Neutrophil (primary cell): ENCODE data around the gene REL.
"Not testable (repeated sequence)": the region's sequence is repeated elsewhere in the genome, so short reads cannot be mapped to it uniquely, and the experiment has no call there.

ENCODE experiments used
- H3K27ac ChIP-seq: fragments of 200-600 bp; sonication (generic); 2 replicates; pipeline ENCODE4 v1.5.1; 2016; ENCODE audit warnings: mild to moderate bottlenecking, moderate library complexity
- H3K27me3 ChIP-seq: fragments of 200-600 bp; sonication (generic); 2 replicates; pipeline ENCODE4 v1.6.0; 2016; ENCODE audit warnings: mild to moderate bottlenecking
- H3K36me3 ChIP-seq: fragments of 200-600 bp; sonication (generic); 2 replicates; pipeline ENCODE4 v1.5.1; 2017
- H3K4me1 ChIP-seq, 2 experiments: fragments of 200-600 bp in 1 of 2; sonication (generic) in 1 of 2; 1 replicate in 1 of 2; 2 replicates in 1 of 2; pipeline versions ENCODE4 v1.5.1 to v1.6.1; 2013 to 2016; ENCODE audit warnings: low read depth in 1 of 2, low read length in 1 of 2, mild to moderate bottlenecking in 1 of 2, moderate library complexity in 1 of 2; ENCODE audit not compliant: control insufficient read depth in 1 of 2, insufficient read depth in 1 of 2
- H3K4me3 ChIP-seq, 2 experiments: fragments of 200-600 bp in 1 of 2; sonication (generic) in 1 of 2; 1 replicate in 1 of 2; 2 replicates in 1 of 2; pipeline ENCODE4 v1.5.1; 2013 to 2016; ENCODE audit warnings: low read depth in 1 of 2, low read length in 1 of 2, mild to moderate bottlenecking in 1 of 2, moderate library complexity in 1 of 2
- H3K9me3 ChIP-seq: fragments of 200-600 bp; sonication (generic); 2 replicates; pipeline ENCODE4 v1.5.1; 2016
- TF ChIP-seq, protein P1 (sequence below): fragments of 200-600 bp; sonication (generic); IDR thresholded peaks from 2 replicates; pipeline ENCODE4 v1.5.1; 2016; ENCODE audit warnings: antibody characterized with exemption

Gene REL

GRCh38 chr2:60855989-60856669 lies 25.2 kb upstream of the REL start:
- TF ChIP-seq, protein P1, sequence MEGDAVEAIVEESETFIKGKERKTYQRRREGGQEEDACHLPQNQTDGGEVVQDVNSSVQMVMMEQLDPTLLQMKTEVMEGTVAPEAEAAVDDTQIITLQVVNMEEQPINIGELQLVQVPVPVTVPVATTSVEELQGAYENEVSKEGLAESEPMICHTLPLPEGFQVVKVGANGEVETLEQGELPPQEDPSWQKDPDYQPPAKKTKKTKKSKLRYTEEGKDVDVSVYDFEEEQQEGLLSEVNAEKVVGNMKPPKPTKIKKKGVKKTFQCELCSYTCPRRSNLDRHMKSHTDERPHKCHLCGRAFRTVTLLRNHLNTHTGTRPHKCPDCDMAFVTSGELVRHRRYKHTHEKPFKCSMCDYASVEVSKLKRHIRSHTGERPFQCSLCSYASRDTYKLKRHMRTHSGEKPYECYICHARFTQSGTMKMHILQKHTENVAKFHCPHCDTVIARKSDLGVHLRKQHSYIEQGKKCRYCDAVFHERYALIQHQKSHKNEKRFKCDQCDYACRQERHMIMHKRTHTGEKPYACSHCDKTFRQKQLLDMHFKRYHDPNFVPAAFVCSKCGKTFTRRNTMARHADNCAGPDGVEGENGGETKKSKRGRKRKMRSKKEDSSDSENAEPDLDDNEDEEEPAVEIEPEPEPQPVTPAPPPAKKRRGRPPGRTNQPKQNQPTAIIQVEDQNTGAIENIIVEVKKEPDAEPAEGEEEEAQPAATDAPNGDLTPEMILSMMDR: no peak
- Histone ChIP-seq H3K27me3 (no peaks in the 10 kb centered on the region), H3K4me3 (no peak overlapping the region), H3K4me1 (peaks cover 6% of the 10 kb centered on the region in 2 experiments), H3K27ac (no peak overlapping the region), H3K9me3 (no peaks in the 10 kb centered on the region), H3K36me3 (no peaks in the 10 kb centered on the region)

DNA sequence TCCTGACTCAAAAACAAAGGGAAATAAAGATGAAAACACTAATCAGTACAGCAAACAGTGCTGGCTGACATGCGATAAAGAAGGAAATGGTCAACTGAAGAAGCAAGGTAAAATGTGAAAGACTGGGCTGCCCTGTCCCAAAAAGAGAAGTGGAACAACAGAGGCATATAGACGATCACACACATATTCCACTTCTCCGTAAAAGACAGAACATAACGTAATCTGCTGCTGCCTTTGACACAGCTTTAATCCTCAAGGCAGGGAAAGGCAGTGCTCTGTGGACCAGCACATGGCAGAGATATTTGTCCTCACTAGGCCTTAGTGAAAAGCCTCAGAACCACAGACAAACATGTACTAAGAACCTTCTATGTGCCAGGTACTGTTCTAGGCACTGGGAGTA lies 24.3 kb upstream of the REL start:
- Histone ChIP-seq H3K4me3 (no peak overlapping the region), H3K27ac (no peak overlapping the region), H3K27me3 (no peaks in the 10 kb centered on the region), H3K36me3 (no peaks in the 10 kb centered on the region), H3K9me3 (no peaks in the 10 kb centered on the region), H3K4me1 (peaks cover 6% of the 10 kb centered on the region in 2 experiments)
- TF ChIP-seq, protein P1: no peak

GRCh38 chr2:60858897-60859311 lies 22.5 kb upstream of the REL start:
- no peak overlapping the region for H3K4me3 ChIP-seq
- H3K27ac ChIP-seq: no peak overlapping the region
- no peaks in the 10 kb centered on the region for H3K9me3 ChIP-seq
- H3K27me3 ChIP-seq: no peaks in the 10 kb centered on the region
- TF ChIP-seq, protein P1: no peak
- H3K36me3 ChIP-seq: no peaks in the 10 kb centered on the region
- H3K4me1 ChIP-seq: no peaks in the 10 kb centered on the region

GRCh38 chr2:60861736-60862135 lies 19.6 kb upstream of the REL start:
- no peaks in the 10 kb centered on the region for H3K9me3 ChIP-seq
- H3K4me1 ChIP-seq: peaks cover 0 to 2% of the 10 kb centered on the region in 2 experiments
- H3K27me3 ChIP-seq: no peaks in the 10 kb centered on the region
- no peak overlapping the region for H3K4me3 ChIP-seq
- no peaks in the 10 kb centered on the region for H3K36me3 ChIP-seq
- TF ChIP-seq, protein P1: no peak
- no peak overlapping the region for H3K27ac ChIP-seq

DNA sequence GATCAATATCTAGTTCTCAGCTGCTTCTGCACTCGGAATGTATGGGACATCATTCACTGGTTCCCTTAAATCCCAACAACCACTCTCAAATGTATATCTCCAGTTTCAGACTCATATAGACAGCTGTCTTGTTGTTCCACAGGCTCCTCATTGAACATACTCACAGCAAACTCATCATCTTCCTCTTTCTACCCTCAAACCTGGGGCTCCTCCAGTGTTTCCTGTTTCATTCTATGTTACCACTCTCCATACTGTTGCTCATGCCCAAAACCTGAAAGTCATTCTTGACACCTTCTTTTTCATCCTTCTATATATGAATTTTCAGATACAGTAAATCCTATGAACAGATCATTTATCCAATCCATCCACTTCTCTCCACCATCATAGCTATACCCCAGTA lies 18.7 kb upstream of the REL start:
- TF ChIP-seq, protein P1: no peak
- no peaks in the 10 kb centered on the region for H3K9me3 ChIP-seq
- no peak overlapping the region for H3K27ac ChIP-seq
- H3K27me3 ChIP-seq: no peaks in the 10 kb centered on the region
- peaks cover 9 to 11% of the 10 kb centered on the region in 2 experiments for H3K4me1 ChIP-seq
- no peaks in the 10 kb centered on the region for H3K36me3 ChIP-seq
- no peak overlapping the region for H3K4me3 ChIP-seq

- H3K36me3 ChIP-seq, H3K4me3 ChIP-seq, H3K27ac ChIP-seq, H3K9me3 ChIP-seq, H3K27me3 ChIP-seq: not testable (repeated sequence)
- peaks cover 18 to 19% of the 10 kb centered on the region in 2 experiments for H3K4me1 ChIP-seq
These were observed 16.0 kb upstream of the REL start for GRCh38 chr2:60865361-60865760.
